ES-I3 (cell line): Measurements from ENCODE around the gene PTGER3.
"Not testable (repeated sequence)": the region's sequence is repeated elsewhere in the genome, so short reads cannot be mapped to it uniquely, and the experiment has no call there.

Source experiments
- H3K36me3 ChIP-seq: 2 replicates; pipeline ENCODE4 v1.6.1; 2013; ENCODE audit warnings: mild to moderate bottlenecking, low read length, control low read depth, moderate library complexity; ENCODE audit not compliant: insufficient read depth
- H3K4me1 ChIP-seq: 2 replicates; pipeline ENCODE4 v1.6.1; 2013; ENCODE audit warnings: mild to moderate bottlenecking, control low read depth, low read length; ENCODE audit not compliant: insufficient read depth
- H3K9ac ChIP-seq: 2 replicates; pipeline ENCODE4 v1.6.1; 2013; ENCODE audit warnings: low read depth, mild to moderate bottlenecking, low read length, moderate library complexity
- H3K9me3 ChIP-seq: 2 replicates; pipeline ENCODE4 v1.6.1; 2013; ENCODE audit warnings: mild to moderate bottlenecking, low read length, moderate library complexity; ENCODE audit not compliant: control insufficient read depth, insufficient read depth

The PTGER3 gene

DNA sequence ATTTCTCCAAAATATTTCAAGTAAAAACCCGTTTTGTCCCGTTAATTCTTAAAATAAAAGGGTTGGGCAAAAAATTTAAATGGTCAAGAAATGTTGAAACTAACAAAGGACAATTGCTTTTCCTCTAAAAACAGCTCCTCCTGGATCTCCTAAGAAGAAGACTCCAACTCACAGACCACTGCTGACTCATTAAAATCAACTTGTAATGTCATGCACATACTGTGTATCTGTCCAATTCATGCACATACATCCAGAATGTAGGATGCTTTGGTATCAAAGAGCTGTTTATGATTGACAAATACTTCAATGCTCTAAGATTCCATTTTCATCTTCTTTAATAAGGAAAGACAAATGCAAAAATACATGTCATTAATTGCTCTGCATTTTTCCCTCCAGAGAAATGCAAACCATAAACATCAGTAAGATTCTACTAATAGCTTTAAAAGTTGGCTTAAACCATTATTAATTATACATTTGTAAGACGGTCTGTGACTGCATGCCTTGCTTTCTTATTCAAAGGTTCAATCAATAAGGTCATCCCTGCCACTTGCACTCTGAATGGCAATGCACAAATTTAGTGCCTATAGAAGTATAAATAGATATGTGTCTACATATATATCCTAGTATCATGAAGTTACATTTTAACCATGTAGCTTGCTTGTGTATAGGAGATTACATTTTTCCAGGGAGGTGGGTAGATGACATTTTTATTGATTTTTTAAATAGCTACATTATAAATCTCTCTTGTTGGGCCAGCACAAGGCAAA is 44.7 kb downstream of the PTGER3 start:
- Histone ChIP-seq H3K4me1 (no peaks in the 10 kb centered on the region), H3K9me3 (no peaks in the 10 kb centered on the region), H3K36me3 (no peaks in the 10 kb centered on the region), H3K9ac (no peak overlapping the region)

DNA sequence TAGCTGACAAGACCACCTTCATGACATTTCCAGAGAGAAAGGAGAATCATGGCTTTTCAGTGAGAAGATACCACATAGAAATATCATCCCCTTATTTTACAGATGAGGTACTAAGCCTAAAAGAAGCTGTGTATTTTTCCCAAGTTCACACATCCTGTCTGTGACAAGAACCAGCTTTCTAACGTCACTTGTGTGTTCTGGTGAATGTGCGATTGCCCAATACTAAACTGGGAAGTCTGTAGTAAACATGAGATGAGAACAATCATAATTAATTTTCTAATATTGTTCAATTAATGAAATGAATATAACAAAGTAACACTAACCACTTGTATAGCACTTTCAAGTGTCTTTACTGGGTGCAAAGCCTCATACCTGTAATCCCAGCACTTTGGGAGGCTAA is 46.0 kb downstream of the PTGER3 start:
- no peaks in the 10 kb centered on the region for H3K4me1 ChIP-seq
- H3K36me3 ChIP-seq, result no peaks in the 10 kb centered on the region
- H3K9ac ChIP-seq, result no peak overlapping the region
- H3K9me3 ChIP-seq, result no peaks in the 10 kb centered on the region

DNA sequence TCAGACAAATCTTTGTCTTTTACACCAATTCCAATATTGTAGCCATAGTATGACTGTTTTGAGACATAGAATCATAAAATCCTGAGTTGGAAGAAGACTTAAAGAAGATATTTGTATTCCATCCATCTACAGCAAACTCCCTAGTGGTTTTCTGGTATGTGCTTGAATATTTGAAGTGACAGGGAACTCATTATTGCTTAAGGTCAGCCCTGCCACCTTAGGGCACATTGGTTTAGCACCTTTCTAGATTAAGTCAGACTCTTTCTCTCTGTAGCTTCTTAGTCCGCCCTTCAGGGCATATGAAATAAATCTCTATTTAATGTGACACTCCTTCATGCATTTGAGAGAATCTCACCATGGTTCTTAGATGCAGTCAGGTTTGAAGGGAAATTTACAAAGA is 49.8 kb downstream of the PTGER3 start:
- no peaks in the 10 kb centered on the region for H3K36me3 ChIP-seq
- H3K9me3 ChIP-seq, result no peaks in the 10 kb centered on the region
- H3K9ac ChIP-seq, result no peak overlapping the region
- no peaks in the 10 kb centered on the region for H3K4me1 ChIP-seq

DNA sequence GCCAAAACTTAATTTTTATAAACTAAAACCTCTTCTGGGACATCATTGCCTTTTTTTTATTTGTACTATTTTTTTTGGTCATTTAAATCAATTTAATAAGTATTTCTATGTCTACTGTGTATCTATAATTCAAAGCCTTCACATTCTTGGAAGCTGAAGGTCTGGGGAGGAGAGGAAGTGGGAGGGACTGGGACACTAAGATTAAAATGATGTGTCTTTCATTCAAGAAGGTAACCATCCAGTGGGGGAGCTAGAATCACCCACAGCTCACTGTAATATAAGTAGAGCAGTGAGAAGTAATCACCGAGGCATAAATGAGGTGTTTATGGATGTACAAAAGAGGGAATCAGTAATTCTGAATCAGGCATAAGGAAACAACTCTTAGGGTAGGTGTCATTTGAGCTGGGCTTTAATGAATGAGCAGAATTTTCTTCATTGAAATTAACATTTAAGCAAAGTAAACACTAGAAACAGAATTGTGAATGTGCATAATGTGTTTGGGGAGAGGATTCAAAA is 52.8 kb downstream of the PTGER3 start:
- no peaks in the 10 kb centered on the region for H3K4me1 ChIP-seq
- no peak overlapping the region for H3K9ac ChIP-seq
- H3K36me3 ChIP-seq, result no peaks in the 10 kb centered on the region
- no peaks in the 10 kb centered on the region for H3K9me3 ChIP-seq

DNA sequence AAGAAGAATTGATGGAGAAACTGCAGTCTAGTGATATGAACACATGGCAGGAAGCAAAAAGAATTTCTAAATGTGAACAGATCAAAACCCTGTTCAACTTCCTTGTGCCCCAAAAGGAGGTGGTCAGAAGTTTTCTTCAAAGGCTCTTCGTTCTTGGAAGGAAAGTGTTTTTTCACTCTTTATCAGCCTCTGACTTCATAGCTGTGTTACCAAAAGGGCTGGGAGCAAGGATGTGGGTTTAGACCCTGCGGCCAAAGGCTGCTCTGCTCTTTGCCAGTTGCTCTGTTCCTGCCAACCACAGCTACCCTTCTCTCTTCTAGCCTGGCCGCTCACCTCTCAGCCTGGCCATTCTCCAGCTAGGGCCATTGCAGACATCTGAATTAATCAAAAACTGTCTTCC is 53.8 kb downstream of the PTGER3 start:
- no peaks in the 10 kb centered on the region for H3K4me1 ChIP-seq
- H3K9me3 ChIP-seq, result no peaks in the 10 kb centered on the region
- no peaks in the 10 kb centered on the region for H3K36me3 ChIP-seq
- no peak overlapping the region for H3K9ac ChIP-seq

DNA sequence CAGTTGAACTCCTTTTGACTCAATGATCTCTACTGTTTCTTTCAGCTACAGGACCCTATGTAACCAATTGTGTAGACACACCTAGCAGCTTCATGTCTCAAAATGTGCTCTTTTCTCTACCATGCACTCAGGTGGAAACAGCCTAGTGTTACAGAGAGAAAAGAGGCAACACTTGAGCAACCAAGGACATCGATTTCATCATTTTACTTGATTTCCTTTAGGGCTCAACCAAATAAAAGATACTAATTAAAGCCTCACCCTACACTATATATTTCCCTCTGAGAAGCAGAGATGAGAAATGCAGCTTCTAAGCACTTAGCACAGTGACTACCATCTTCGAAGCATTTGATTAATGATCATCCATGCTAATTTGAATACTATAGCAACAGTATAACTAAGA is 55.1 kb downstream of the PTGER3 start:
- no peaks in the 10 kb centered on the region for H3K4me1 ChIP-seq
- H3K9me3 ChIP-seq, result no peaks in the 10 kb centered on the region

DNA sequence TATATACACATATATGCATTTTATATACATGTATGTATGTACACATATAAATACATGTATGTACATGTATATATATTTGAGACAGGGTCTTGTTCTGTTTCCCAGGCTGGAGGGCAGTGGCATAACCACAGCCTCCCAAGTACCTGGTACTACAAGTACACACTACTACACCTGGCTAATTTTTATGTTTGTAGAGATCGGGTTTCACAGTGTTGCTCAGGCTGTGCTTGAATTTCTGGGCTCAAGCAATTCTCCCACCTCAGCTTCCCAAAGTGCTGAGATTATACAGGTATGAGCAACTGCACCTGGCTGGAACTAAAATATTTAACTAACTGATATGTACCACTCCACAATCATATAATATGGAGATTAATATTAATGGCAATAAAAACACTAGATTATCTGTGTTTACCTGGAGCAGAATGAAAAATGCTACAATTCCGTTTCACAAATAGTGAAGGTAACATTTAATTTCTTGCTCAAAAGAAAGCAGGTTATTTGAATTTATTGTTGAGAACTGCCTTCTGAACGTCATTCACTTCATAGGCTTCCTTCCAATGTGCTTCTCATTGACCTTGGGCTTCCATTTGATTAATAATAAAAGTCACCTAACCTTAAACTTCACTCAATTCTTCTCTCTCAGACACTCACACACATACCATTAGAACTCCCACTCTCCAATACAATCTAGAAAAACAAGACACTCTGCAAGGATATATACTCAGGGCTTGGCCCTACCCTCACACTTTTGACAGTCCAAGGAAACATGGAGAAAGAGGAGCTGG is 57.0 kb downstream of the PTGER3 start:
- no peaks in the 10 kb centered on the region for H3K4me1 ChIP-seq
- H3K9ac ChIP-seq, result no peak overlapping the region
- no peaks in the 10 kb centered on the region for H3K9me3 ChIP-seq
- H3K36me3 ChIP-seq, result no peaks in the 10 kb centered on the region

More for the DNA sequence above, 55.1 kb downstream of the PTGER3 start:
- Histone ChIP-seq H3K9ac (no peak overlapping the region), H3K36me3 (no peaks in the 10 kb centered on the region)

DNA sequence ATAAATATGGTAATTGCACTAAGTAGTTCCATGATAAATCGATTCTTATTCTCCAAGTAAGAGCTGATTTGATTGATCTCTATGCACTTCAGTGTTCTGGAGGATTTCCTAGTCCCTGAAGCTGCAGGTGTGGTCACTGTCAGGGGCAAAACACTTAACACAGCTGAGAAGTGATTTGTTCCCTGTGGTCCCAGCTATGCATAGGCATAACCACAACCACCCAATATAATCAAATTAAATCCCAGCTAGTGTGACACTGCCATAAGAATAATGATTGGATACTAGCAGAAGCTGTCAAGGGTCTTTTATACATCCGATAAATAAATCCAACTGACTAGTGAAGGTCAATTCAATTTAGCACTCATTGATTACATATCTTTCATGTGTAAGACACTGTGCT is 60.1 kb downstream of the PTGER3 start:
- H3K9ac ChIP-seq, result no peak overlapping the region

DNA sequence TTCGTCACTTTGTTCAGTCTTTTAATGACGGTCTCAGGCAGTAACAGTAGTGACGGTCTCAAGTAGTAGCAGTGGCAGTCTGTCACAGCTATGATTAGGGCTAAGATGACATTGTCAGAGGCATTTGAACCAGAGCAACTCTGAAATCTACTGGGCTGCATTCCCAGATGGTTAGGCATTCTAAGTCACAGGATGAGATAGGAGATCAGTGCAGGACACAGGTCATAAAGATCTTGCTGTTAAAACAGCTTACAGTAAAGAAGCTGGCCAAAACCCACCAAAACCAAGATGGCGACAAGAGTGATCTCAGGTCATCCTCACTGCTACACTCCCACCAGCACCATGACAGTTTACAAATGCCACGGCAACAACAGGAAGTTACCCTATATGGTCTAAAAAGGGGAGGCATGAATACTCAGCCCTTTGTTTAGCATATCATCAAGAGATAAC is 61.8 kb downstream of the PTGER3 start:
- not testable (repeated sequence) for H3K9ac ChIP-seq, H3K9me3 ChIP-seq, H3K4me1 ChIP-seq, H3K36me3 ChIP-seq

More for the DNA sequence above, 60.1 kb downstream of the PTGER3 start:
- Histone ChIP-seq H3K36me3 (no peaks in the 10 kb centered on the region), H3K4me1 (no peaks in the 10 kb centered on the region), H3K9me3 (no peaks in the 10 kb centered on the region)

DNA sequence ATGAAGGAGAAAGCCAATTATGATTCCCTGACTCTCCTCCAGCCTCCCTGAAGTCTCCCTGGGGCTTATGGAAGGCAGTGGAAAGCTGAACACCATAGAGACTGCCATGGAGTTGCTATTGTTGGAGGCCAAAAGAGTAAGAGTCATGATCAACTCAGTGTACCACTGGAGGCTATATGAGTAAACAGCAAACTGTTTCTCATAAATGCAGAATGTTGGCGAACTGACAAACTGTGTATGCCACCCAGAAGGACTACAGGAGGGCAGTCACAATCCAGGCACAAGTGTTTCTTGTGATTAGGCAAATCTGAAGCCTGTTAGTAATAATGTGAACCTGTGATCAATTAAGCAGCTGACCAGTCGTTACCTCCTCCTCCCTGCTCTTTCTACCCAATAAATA is 62.3 kb downstream of the PTGER3 start:
- not testable (repeated sequence) for H3K36me3 ChIP-seq, H3K9ac ChIP-seq, H3K4me1 ChIP-seq, H3K9me3 ChIP-seq

DNA sequence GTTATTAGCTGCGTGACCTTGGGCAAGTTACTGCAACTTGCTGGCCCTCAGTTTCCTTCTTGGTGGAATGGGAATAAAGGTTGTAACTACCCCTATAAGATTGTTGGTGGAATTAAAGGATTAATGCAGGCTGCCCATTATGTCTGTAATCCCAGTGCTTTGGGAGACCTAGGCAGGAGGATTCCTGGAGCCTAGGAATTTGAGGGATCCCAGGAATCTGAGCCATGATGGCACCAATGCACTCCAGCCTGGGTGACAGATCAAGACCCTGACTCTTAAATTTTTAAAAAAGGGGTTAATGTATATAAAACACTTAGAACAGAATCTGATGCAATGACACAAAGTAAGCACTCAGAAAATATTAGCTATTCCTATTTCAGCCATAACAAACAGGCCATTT is 67.3 kb downstream of the PTGER3 start:
- H3K9me3 ChIP-seq, result no peaks in the 10 kb centered on the region
- H3K36me3 ChIP-seq, result no peaks in the 10 kb centered on the region
- no peaks in the 10 kb centered on the region for H3K4me1 ChIP-seq
- H3K9ac ChIP-seq, result no peak overlapping the region

DNA sequence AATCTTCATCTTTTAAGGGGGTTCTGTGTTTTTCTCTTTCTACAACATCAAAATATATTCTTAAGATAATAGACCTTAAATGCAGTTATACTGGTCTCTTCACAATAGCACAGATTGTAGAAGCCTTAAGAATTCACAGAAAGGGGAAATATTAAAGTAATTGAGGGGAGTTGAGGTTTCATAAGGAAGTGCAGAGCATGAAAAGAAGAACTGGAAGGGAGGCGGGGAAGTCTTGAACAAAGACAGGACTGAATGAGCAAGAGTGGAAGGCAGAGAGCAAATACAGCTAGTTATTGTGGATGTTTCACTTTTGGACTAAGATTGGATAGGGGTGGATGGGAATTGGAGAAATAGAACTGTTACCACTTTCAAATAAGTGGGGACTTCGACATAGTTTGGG is 67.7 kb downstream of the PTGER3 start:
- no peak overlapping the region for H3K9ac ChIP-seq
- no peaks in the 10 kb centered on the region for H3K4me1 ChIP-seq
- H3K36me3 ChIP-seq, result no peaks in the 10 kb centered on the region
- no peaks in the 10 kb centered on the region for H3K9me3 ChIP-seq

DNA sequence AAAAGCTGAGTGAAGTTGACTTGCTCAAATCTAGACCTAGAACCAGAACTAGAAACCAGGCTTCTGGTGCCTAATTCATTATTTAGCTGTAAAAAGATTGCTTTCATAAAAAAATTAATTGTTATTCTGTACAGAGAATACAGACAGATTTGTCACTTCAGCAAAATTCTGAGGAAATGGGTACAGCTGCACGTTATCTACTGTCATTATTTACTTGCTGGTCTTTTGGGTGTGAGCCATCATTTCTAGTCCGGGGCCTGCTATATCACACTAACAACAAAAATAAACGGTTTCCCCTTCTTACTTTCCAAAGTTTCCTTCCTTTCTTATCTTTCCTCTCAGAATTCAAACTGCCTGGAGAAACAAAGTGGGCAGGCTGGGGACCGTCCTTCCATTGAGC is 68.3 kb downstream of the PTGER3 start:
- Histone ChIP-seq H3K9me3 (no peaks in the 10 kb centered on the region), H3K4me1 (no peaks in the 10 kb centered on the region), H3K9ac (no peak overlapping the region), H3K36me3 (no peaks in the 10 kb centered on the region)

DNA sequence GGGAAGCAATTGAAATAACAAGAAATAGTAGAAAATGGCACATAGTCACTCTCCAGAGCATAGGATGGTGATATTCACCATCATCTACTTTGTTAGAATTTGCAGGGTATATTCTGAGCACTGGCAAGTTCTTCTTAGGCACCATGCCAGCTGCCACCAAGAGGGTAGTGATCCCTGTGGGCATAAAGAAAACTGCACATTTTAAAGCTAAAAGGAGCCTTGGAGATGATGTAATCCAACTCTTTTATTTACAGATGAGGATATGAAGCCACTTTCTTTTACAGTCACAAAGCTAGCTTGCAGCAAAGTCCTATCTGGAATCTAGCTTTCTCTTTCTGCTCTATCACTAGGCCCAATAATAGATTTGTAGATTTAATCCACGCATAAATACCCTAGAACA is 69.0 kb downstream of the PTGER3 start:
- H3K4me1 ChIP-seq, result no peaks in the 10 kb centered on the region
- H3K9me3 ChIP-seq, result no peaks in the 10 kb centered on the region
- H3K9ac ChIP-seq, result no peak overlapping the region
- H3K36me3 ChIP-seq, result no peaks in the 10 kb centered on the region

DNA sequence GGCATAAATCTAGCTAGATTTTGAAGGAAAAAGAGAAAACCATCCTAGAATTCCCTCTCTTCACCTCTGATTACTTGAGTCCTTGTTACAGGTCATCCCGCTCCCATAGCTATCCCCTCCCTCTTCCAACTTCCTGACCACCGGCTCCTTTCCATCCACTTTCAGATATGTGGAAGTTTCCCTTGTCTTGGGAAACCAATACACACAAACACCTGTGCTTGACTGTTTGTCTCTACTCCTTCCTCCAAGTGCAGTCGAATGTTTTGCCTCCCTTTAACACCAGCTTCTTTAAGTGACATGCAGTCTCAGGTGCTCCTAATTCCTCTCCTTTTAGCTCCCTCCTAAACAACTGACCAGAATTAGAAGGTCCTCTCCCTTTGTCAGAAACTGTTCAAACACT is 70.0 kb downstream of the PTGER3 start:
- Histone ChIP-seq H3K36me3 (no peaks in the 10 kb centered on the region), H3K9ac (no peak overlapping the region), H3K4me1 (no peaks in the 10 kb centered on the region), H3K9me3 (no peaks in the 10 kb centered on the region)
